WTC11 (cell line): ENCODE measurements around the gene HAO2.

Source experiments
- ARID4B ChIP-seq: sonication (generic); formaldehyde crosslinking; IDR thresholded peaks from 2 replicates; pipeline ENCODE4 v1.8.0; 2023; ENCODE audit warnings: missing genetic modification reagents, mild to moderate bottlenecking, borderline replicate concordance
- CTCF ChIP-seq: fragments of 200-600 bp; IDR thresholded peaks from 2 replicates; pipeline ENCODE4 v1.8.0; 2022; ENCODE audit warnings: antibody characterized with exemption
- MAX ChIP-seq: sonication (generic); formaldehyde crosslinking; IDR thresholded peaks from 2 replicates; pipeline ENCODE4 v1.8.0; 2022; ENCODE audit warnings: mild to moderate bottlenecking, missing genetic modification reagents

- TF ChIP-seq CTCF: no peak
- no peak for TF ChIP-seq ARID4B (CRISPR knock-in tag)
- TF ChIP-seq MAX (CRISPR knock-in tag): no peak
Observed at GRCh38 chr1:119391749-119392148, 23.2 kb downstream of the HAO2 start.
